OCI-LY3 (cell line): ENCODE measurements around the gene PROSER3.

ENCODE experiments used
- CTCF ChIP-seq: fragments of 200-600, 300-600 bp; sonication (generic); IDR thresholded peaks from 2 replicates; pipeline ENCODE4 v1.5.1; 2014; ENCODE audit warnings: antibody characterized with exemption, low read length, low read depth
- EZH2phosphoT487 ChIP-seq: fragments of 200-600 bp; shearing (Covaris generic); IDR thresholded peaks from 2 replicates; pipeline ENCODE4 v1.6.1; 2018; ENCODE audit warnings: antibody characterized with exemption, mixed run types, low read depth

DNA sequence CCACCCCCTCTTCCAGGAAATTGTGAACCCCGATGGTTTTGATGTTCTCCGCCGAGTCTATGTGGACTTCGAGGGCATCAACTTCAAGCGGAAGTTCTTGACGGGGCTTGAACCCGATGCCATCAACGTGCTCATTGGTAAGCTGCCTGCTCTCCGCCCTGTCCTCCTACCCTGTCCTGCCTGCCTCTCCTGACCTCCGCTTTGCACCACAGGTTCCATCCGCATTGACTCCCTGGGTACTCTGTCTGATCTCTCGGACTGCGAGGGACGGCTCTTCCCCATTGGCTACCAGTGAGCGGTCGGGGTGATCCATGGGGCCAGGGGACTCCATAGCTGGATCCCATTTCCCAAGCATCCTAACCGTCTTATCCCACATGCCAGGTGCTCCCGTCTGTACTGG is 27.6 kb upstream of the PROSER3 start:
- TF ChIP-seq CTCF = no peak
- no peak for TF ChIP-seq EZH2phosphoT487
